ENCODE results near the gene ZNF317. TPM values are rescaled to one million over a fixed set of nuclear protein-coding genes. Genes with fewer than 3 reads are reported as not detected.
"Not testable (repeated sequence)": the region's sequence is repeated elsewhere in the genome, so short reads cannot be mapped to it uniquely, and the experiment has no call there.

The ZNF317 gene
- total RNA-seq, 5 donors from 2014 or later (not counting 1 experiment from before 2014, with no cell fraction given): 46.8 to 77.9 (median 51.2) TPM

DNA sequence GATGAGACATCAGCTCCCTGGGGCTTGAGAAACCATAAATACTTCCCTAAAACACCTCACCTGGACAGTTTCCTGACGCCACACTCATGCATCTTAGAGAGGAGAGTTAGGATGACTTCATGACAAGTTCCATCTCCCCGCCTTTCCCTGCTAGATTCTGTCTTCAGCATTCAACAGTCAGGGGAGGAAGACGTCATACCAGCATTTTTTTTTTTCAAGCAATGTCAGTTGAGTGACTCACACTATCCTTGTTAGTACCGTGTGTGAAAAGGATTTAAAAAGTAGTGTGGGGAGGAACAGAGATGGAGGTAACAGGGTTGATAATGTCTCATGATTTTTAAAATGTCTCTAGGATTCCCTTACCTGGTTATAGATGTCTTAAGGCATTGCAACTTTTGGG, 38.7 kb downstream of the ZNF317 start, which contains the start of gene OR7D2:
TSS of gene OR7D2 (plus strand) at position 79 of the 400 bp plus-strand sequence. CDS start 6,803 bp downstream, outside the sequence.
- no peaks in the 10 kb centered on the region for H3K36me3 ChIP-seq (ENCODE audit: control insufficient read depth in 2 of 2, extremely low read depth in 1 of 2, insufficient read depth in 1 of 2, low read length in 1 of 2)
- Mint-ChIP-seq H3K36me3 (no peaks in the 10 kb centered on the region), H3K9me3 (no peaks in the 10 kb centered on the region), H3K27ac (no peak within 1 kb of the TSS), H3K27me3 (peaks cover 10 to 13% of the 10 kb centered on the region in 2 donors), H3K4me1 (no peaks in the 10 kb centered on the region), H3K4me3 (no peak within 1 kb of the TSS)
- no peaks in the 10 kb centered on the region for H3K4me1 ChIP-seq (ENCODE audit: control insufficient read depth in 1 of 2, extremely low read depth in 1 of 2, insufficient read depth in 2 of 2, low read length in 2 of 2)
- H3K4me3 ChIP-seq (ENCODE audit: control insufficient read depth in 1 of 2, extremely low read depth in 1 of 2, low read length in 1 of 2): no peak within 1 kb of the TSS
- no peak within 1 kb of the TSS for H3K27ac ChIP-seq (ENCODE audit: low read length)
- CTCF ChIA-PET: no interaction called here
- DNase-seq (no peak), ATAC-seq (replicated peaks in 1 of 4) (no peak)
- POLR2A ChIA-PET: no interaction called here
- H3K27me3 ChIP-seq (replicated peaks in 1 of 2; ENCODE audit: control insufficient read depth in 2 of 2, extremely low read depth in 1 of 2, insufficient read depth in 2 of 2, low read length in 1 of 2): peaks cover 0 to 6% of the 10 kb centered on the region in 2 experiments
- no peaks in the 10 kb centered on the region for H3K9me3 ChIP-seq
- 80% methylated on average over 1 of the region's 4 CpGs for WGBS (ENCODE audit: insufficient coverage)

DNA sequence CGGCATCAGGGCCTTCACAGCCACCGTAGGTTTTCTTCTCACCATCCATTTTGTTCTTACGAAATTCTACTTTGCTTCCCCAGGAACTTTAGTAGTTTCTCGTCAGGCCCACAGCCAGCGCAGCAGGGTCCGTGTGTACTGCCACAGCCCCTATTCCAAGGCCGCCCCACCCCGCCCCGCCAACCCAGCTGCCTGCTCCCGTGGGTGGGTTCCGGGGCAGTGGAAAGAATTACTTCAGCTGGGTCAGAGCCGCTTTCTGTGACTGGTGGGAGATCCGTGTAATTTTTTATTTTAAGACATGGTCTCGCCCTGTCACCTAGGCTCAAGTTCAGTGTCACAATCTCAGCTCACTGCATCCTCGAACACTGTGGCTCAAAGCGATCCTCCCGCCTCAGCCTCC, 42.8 kb downstream of the ZNF317 start:
- Histone ChIP-seq H3K9me3 (no peaks in the 10 kb centered on the region), H3K4me3 (ENCODE audit: control insufficient read depth in 1 of 2, extremely low read depth in 1 of 2, low read length in 1 of 2) (no peak overlapping the region), H3K27ac (ENCODE audit: low read length) (no peak overlapping the region), H3K27me3 (replicated peaks in 1 of 2; ENCODE audit: control insufficient read depth in 2 of 2, extremely low read depth in 1 of 2, insufficient read depth in 2 of 2, low read length in 1 of 2) (peaks cover 0 to 6% of the 10 kb centered on the region in 2 experiments), H3K36me3 (ENCODE audit: control insufficient read depth in 2 of 2, extremely low read depth in 1 of 2, insufficient read depth in 1 of 2, low read length in 1 of 2) (no peaks in the 10 kb centered on the region), H3K4me1 (ENCODE audit: control insufficient read depth in 1 of 2, extremely low read depth in 1 of 2, insufficient read depth in 2 of 2, low read length in 2 of 2) (no peaks in the 10 kb centered on the region)
- ChIA-PET POLR2A (no interaction called here), CTCF (no interaction called here)
- Mint-ChIP-seq H3K9me3 (peaks cover 0 to 7% (median 2%) of the 10 kb centered on the region in 3 donors), H3K36me3 (no peaks in the 10 kb centered on the region), H3K4me3 (no peak overlapping the region), H3K4me1 (no peaks in the 10 kb centered on the region), H3K27ac (no peak overlapping the region), H3K27me3 (peaks cover 12 to 13% of the 10 kb centered on the region in 2 donors)
- ATAC-seq (replicated peaks in 1 of 4) (no peak), DNase-seq (no peak)
- 94% methylated on average over 11 of the region's 17 CpGs for WGBS (ENCODE audit: insufficient coverage)

DNA sequence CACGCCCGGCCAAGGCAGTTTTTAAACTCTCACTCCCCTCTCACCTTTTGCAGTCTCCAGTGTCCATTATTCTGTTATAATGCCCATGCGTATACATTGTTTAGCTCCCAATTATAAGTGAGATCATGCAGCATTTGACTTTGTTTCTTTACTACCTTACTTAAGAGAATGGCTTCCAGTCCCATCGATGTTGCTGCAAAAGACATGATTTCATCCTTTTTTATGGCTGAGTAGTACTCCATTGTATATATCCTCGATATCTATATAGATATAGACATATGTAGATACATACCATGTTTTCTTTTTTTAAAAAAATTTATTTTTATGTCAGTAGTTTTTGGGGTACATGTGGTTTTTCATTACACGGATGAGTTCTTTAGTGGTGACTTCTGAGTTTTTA, 47.0 kb downstream of the ZNF317 start:
- CTCF ChIA-PET: no interaction called here
- H3K36me3 Mint-ChIP-seq: no peaks in the 10 kb centered on the region
- POLR2A ChIA-PET: no interaction called here
- no peak overlapping the region for H3K27ac ChIP-seq (ENCODE audit: low read length)
- H3K4me3 Mint-ChIP-seq: no peak overlapping the region
- no peak overlapping the region for H3K4me3 ChIP-seq (ENCODE audit: control insufficient read depth in 1 of 2, extremely low read depth in 1 of 2, low read length in 1 of 2)
- WGBS (ENCODE audit: insufficient coverage): 67% methylated on average over 3 of the region's 6 CpGs
- peaks cover 15 to 19% of the 10 kb centered on the region in 2 donors for H3K27me3 Mint-ChIP-seq
- H3K4me1 ChIP-seq (ENCODE audit: control insufficient read depth in 1 of 2, extremely low read depth in 1 of 2, insufficient read depth in 2 of 2, low read length in 2 of 2): no peaks in the 10 kb centered on the region
- no peaks in the 10 kb centered on the region for H3K36me3 ChIP-seq (ENCODE audit: control insufficient read depth in 2 of 2, extremely low read depth in 1 of 2, insufficient read depth in 1 of 2, low read length in 1 of 2)
- no peaks in the 10 kb centered on the region for H3K4me1 Mint-ChIP-seq
- peaks cover 0 to 18% (median 7%) of the 10 kb centered on the region in 3 donors for H3K9me3 Mint-ChIP-seq
- no peaks in the 10 kb centered on the region for H3K9me3 ChIP-seq
- H3K27me3 ChIP-seq (replicated peaks in 1 of 2; ENCODE audit: control insufficient read depth in 2 of 2, extremely low read depth in 1 of 2, insufficient read depth in 2 of 2, low read length in 1 of 2): peaks cover 0 to 9% of the 10 kb centered on the region in 2 experiments
- ATAC-seq (replicated peaks in 1 of 4) (no peak), DNase-seq (no peak)
- no peak overlapping the region for H3K27ac Mint-ChIP-seq

DNA sequence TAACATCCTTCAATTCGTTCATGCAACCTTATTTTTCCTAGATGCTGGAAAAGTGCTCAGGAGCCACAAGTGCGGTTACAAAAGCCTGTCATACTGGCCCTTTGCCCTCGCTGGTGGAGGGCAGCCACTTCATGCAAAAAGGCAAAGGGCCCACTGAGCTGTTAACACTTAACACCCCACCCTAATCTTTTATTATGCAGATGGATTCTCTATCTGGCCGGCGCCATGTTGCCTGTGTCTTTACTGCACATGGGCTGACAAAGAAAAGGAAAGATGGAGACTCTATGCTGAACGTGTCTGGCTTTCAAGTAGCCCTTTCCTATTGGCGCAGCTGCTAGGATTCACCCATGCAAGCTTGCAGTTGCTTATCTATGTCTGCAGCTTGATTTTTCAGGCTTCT, 49.3 kb downstream of the ZNF317 start:
- 74% methylated on average over 3 of the region's 7 CpGs for WGBS (ENCODE audit: insufficient coverage)
- Mint-ChIP-seq H3K4me1 (no peaks in the 10 kb centered on the region), H3K27ac (no peak overlapping the region), H3K36me3 (no peaks in the 10 kb centered on the region), H3K9me3 (peaks cover 0 to 18% (median 7%) of the 10 kb centered on the region in 3 donors), H3K4me3 (no peak overlapping the region), H3K27me3 (peaks cover 25 to 32% of the 10 kb centered on the region in 2 donors)
- Histone ChIP-seq H3K27me3 (replicated peaks in 1 of 2; ENCODE audit: control insufficient read depth in 2 of 2, extremely low read depth in 1 of 2, insufficient read depth in 2 of 2, low read length in 1 of 2) (peaks cover 0 to 10% of the 10 kb centered on the region in 2 experiments), H3K27ac (ENCODE audit: low read length) (no peak overlapping the region), H3K9me3 (no peaks in the 10 kb centered on the region), H3K4me1 (ENCODE audit: control insufficient read depth in 1 of 2, extremely low read depth in 1 of 2, insufficient read depth in 2 of 2, low read length in 2 of 2) (no peaks in the 10 kb centered on the region), H3K36me3 (ENCODE audit: control insufficient read depth in 2 of 2, extremely low read depth in 1 of 2, insufficient read depth in 1 of 2, low read length in 1 of 2) (no peaks in the 10 kb centered on the region), H3K4me3 (ENCODE audit: control insufficient read depth in 1 of 2, extremely low read depth in 1 of 2, low read length in 1 of 2) (no peak overlapping the region)
- POLR2A ChIA-PET: no interaction called here
- ATAC-seq (replicated peaks in 1 of 4) (no peak), DNase-seq (no peak)
- CTCF ChIA-PET: no interaction called here

DNA sequence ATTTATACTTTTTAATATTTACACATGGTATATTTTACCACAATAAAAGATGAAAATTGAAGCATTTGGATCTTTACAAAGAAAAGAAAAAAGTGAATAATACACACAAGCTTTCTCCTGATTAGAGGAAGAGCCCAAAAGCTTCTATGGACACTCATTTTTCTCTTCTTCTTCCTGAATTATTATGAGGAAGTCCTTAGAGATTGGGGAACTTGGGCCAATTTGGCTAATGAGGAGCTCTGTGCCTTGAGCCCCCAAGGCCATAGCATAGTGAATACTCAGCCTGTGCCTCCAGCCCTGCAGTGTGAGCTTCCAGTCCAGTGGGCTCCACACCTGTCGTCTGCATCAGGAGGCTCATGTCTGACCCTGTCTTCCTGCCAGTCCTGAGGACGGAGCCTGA, 57.8 kb downstream of the ZNF317 start:
- WGBS (ENCODE audit: insufficient coverage): no CpG with 5 or more reads among the region's 2 CpGs
- peaks cover 0 to 18% of the 10 kb centered on the region in 2 experiments for H3K27me3 ChIP-seq (replicated peaks in 1 of 2; ENCODE audit: control insufficient read depth in 2 of 2, extremely low read depth in 1 of 2, insufficient read depth in 2 of 2, low read length in 1 of 2)
- H3K27ac ChIP-seq (ENCODE audit: low read length); H3K36me3 Mint-ChIP-seq; CTCF ChIA-PET; H3K9me3 Mint-ChIP-seq; H3K4me1 ChIP-seq (ENCODE audit: control insufficient read depth in 1 of 2, extremely low read depth in 1 of 2, insufficient read depth in 2 of 2, low read length in 2 of 2); H3K27ac Mint-ChIP-seq; H3K9me3 ChIP-seq; H3K4me3 ChIP-seq (ENCODE audit: control insufficient read depth in 1 of 2, extremely low read depth in 1 of 2, low read length in 1 of 2); ATAC-seq (replicated peaks in 1 of 4); H3K4me3 Mint-ChIP-seq; H3K36me3 ChIP-seq (ENCODE audit: control insufficient read depth in 2 of 2, extremely low read depth in 1 of 2, insufficient read depth in 1 of 2, low read length in 1 of 2); DNase-seq; H3K4me1 Mint-ChIP-seq; POLR2A ChIA-PET: not testable (repeated sequence)
- H3K27me3 Mint-ChIP-seq: peaks cover 22 to 24% of the 10 kb centered on the region in 2 donors

DNA sequence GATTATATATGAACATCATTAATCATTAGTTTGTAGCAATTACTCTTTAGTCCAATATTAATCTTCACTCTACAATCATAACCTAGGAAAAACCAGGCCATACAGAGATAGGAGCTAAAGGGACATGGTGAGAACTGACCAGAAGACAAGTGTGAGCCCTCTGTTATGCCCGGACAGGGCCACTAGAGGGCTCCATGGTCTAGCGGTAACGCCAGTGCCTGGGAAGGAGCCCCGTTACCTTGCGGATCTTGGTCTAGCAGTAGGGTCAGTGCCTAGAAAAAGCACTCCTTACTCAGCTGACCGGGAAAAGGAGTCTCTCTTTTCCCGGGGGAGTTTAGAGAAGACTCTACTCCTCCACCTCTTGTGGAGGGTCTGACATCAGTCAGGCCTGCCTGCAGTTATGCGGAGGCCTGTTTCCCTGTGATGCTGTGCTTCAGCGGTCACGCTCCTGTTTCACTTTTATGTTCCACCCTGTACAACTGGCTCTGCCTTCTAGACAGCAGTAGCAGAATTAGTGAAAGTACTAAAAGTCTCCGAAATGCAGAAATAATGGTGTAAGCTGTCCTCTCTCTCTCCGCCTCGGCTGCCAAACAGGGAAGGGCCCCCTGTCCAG, 65.4 kb downstream of the ZNF317 start:
- no peaks in the 10 kb centered on the region for H3K9me3 ChIP-seq
- Mint-ChIP-seq H3K4me3 (peak overlapping the region; percentile 42 to 53 (median 49)), H3K36me3 (no peaks in the 10 kb centered on the region), H3K9me3 (no peaks in the 10 kb centered on the region), H3K27me3 (peaks cover 5 to 11% of the 10 kb centered on the region in 2 donors), H3K4me1 (peaks cover 7% of the 10 kb centered on the region in 3 donors), H3K27ac (no peak overlapping the region)
- ChIA-PET CTCF (interaction anchor here (0.5 to 1.4 kb wide), 3 partner anchors 118 to 594 kb away, joined by 3 to 4 read pairs (median 3); partner anchors contain the start of gene ZNF559 (in 1 of the 2)), POLR2A (no interaction called here)
- ATAC-seq (replicated peaks in 1 of 4) (peak; percentile 65 to 74 (median 70)), DNase-seq (peak; percentile 5 to 68 (median 49))
- 50% methylated on average over 9 of the region's 13 CpGs for WGBS (ENCODE audit: insufficient coverage)
- peak overlapping the region; percentile 19 to 27 for H3K4me3 ChIP-seq (ENCODE audit: control insufficient read depth in 1 of 2, extremely low read depth in 1 of 2, low read length in 1 of 2)
- peaks cover 0 to 13% of the 10 kb centered on the region in 2 experiments for H3K27me3 ChIP-seq (replicated peaks in 1 of 2; ENCODE audit: control insufficient read depth in 2 of 2, extremely low read depth in 1 of 2, insufficient read depth in 2 of 2, low read length in 1 of 2)
- H3K36me3 ChIP-seq (ENCODE audit: control insufficient read depth in 2 of 2, extremely low read depth in 1 of 2, insufficient read depth in 1 of 2, low read length in 1 of 2): no peaks in the 10 kb centered on the region
- H3K4me1 ChIP-seq (ENCODE audit: control insufficient read depth in 1 of 2, extremely low read depth in 1 of 2, insufficient read depth in 2 of 2, low read length in 2 of 2): peaks cover 0 to 4% of the 10 kb centered on the region in 2 experiments
- no peak overlapping the region for H3K27ac ChIP-seq (ENCODE audit: low read length)

Measured in T-cell (primary cell).